GM12878 (cell line): ENCODE data around the gene NDRG2. TPM values are rescaled to one million over a fixed set of nuclear protein-coding genes. Genes with fewer than 3 reads are reported as not detected.

ENCODE experiments used
- ATAC-seq: fragments of 200-7000 bp; cut with Tn5 transposase; 3 replicates; pipeline ENCODE4 v1.9.1; 2020; ENCODE audit warnings: mild to moderate bottlenecking, moderate library complexity
- BruUV-seq: library from RNA; stranded (reverse); fragments of 400-500 nt; replicated peaks from 2 replicates; lab custom pipeline; 2021; lab: Mats Ljungman, UMichigan
- CTCF ChIA-PET: fragments of 300-600 bp; sonication (Branson Sonifier 250); formaldehyde crosslinking; extraction: SDS; loops from one replicate; lab custom pipeline; 2021; ENCODE audit warnings: inconsistent platforms; lab: Yijun Ruan, JAX
- POLR2A ChIA-PET: fragments of 350-600 bp; formaldehyde crosslinking; extraction: SDS; loops from one replicate; lab custom pipeline; 2021; ENCODE audit warnings: inconsistent platforms; lab: Charles Lee
- RAD21 ChIA-PET: fragments of 300-600 bp; sonication (Branson Sonifier 250); formaldehyde crosslinking; loops from one replicate; lab custom pipeline; 2023; ENCODE audit warnings: antibody characterized with exemption; ENCODE audit not compliant: unreplicated experiment; lab: Charles Lee
- SMC1A ChIA-PET: fragments of 300-600 bp; sonication (Branson Sonifier 250); formaldehyde crosslinking; loops from one replicate; lab custom pipeline; 2023; ENCODE audit not compliant: unreplicated experiment, uncharacterized antibody; lab: Charles Lee
- DNase-seq: peaks from one replicate; pipeline ENCODE4 v3.0.0-alpha.2; 2011; ENCODE audit warnings: low read depth, low spot score
- FAIRE-seq: peaks from 3 replicates; lab custom pipeline; 2011; peaks lifted over from hg19 to GRCh38; lab: Jason Lieb, UNC
- H2AFZ ChIP-seq: 2 replicates; pipeline ENCODE4 v1.6.0; 2011; ENCODE audit warnings: low read depth, low read length, control low read depth; ENCODE audit not compliant: control insufficient read depth
- H3K27ac ChIP-seq: 2 replicates; pipeline ENCODE4 v1.5.1; 2011; ENCODE audit warnings: control low read depth; ENCODE audit not compliant: control insufficient read depth, insufficient read depth
- H3K27me3 ChIP-seq, 2 experiments: replicated peaks in 1 of 2; 2 replicates each; pipeline versions ENCODE4 v1.6.0 to v1.6.1; 2011; ENCODE audit warnings: low read length in 1 of 2; ENCODE audit not compliant: control insufficient read depth in 2 of 2, insufficient read depth in 2 of 2
- H3K36me3 ChIP-seq, 2 experiments: 2 replicates each; pipeline ENCODE4 v1.5.1; 2011; ENCODE audit warnings: low read length in 1 of 2; ENCODE audit not compliant: control insufficient read depth in 2 of 2, insufficient read depth in 2 of 2
- H3K4me1 ChIP-seq: 2 replicates; pipeline ENCODE4 v1.6.1; 2011; ENCODE audit warnings: mild to moderate bottlenecking, low read length, moderate library complexity, mixed read lengths; ENCODE audit not compliant: control insufficient read depth, insufficient read depth
- H3K4me2 ChIP-seq: 2 replicates; pipeline ENCODE4 v1.6.0; 2011; ENCODE audit warnings: control low read depth; ENCODE audit not compliant: control insufficient read depth, insufficient read depth
- H3K4me3 ChIP-seq: fragments of 200-600 bp; sonication (generic); 2 replicates; pipeline ENCODE4 v1.5.1; 2016
- H3K79me2 ChIP-seq: 2 replicates; pipeline ENCODE4 v1.6.0; 2011; ENCODE audit warnings: low read length; ENCODE audit not compliant: control insufficient read depth, insufficient read depth
- H3K9ac ChIP-seq: 2 replicates; pipeline ENCODE4 v1.8.0; 2011; ENCODE audit warnings: low read length, control low read depth, mixed read lengths; ENCODE audit not compliant: control insufficient read depth, insufficient read depth
- H3K9me3 ChIP-seq: replicated peaks from 3 replicates; pipeline ENCODE4 v1.5.1; 2011; ENCODE audit warnings: mild to moderate bottlenecking, low read length; ENCODE audit not compliant: control insufficient read depth, insufficient read depth
- H4K20me1 ChIP-seq: 2 replicates; pipeline ENCODE4 v1.6.0; 2011; ENCODE audit not compliant: control insufficient read depth, insufficient read depth
- CHD4 ChIP-seq: fragments of 200-600 bp; sonication (generic); IDR thresholded peaks from 2 replicates; pipeline ENCODE4 v1.6.1; 2016; ENCODE audit warnings: mild to moderate bottlenecking
- IRF4 ChIP-seq: IDR thresholded peaks from 2 replicates; pipeline ENCODE4 v1.6.1; 2011; ENCODE audit warnings: low read depth, low read length
- JUND ChIP-seq: IDR thresholded peaks from 2 replicates; pipeline ENCODE4 v1.6.1; 2012; ENCODE audit warnings: low read depth, mild to moderate bottlenecking, low read length, improper control_type of control experiment, moderate library complexity
- MYC ChIP-seq: IDR thresholded peaks from 2 replicates; pipeline ENCODE4 v1.6.1; 2011; ENCODE audit warnings: mild to moderate bottlenecking, low read length, moderate library complexity, inconsistent platforms; ENCODE audit not compliant: insufficient read depth, insufficient replicate concordance, insufficient read length, severe bottlenecking
- NFXL1 ChIP-seq: fragments of 450-650 bp; IDR thresholded peaks from 2 replicates; pipeline ENCODE4 v1.6.1; 2017; ENCODE audit warnings: antibody characterized with exemption, mild to moderate bottlenecking, borderline replicate concordance
- NR2F1 ChIP-seq: fragments of 450-650 bp; conservative IDR thresholded peaks from 2 replicates; pipeline ENCODE4 v1.6.1; 2017; ENCODE audit warnings: mild to moderate bottlenecking
- RBBP5 ChIP-seq: fragments of 200-600 bp; sonication (generic); conservative IDR thresholded peaks from 2 replicates; pipeline ENCODE4 v1.6.1; 2016
- TARDBP ChIP-seq: IDR thresholded peaks from 2 replicates; pipeline ENCODE4 v1.6.1; 2016; ENCODE audit warnings: borderline replicate concordance
- WRNIP1 ChIP-seq: IDR thresholded peaks from 2 replicates; pipeline ENCODE4 v1.6.1; 2011; ENCODE audit warnings: low read depth, low read length, improper control_type of control experiment, borderline replicate concordance
- WGBS: methylation state at CpG from one replicate; pipeline ENCODE4 v1.1.6; 2016; ENCODE audit warnings: low lambda C conversion rate; ENCODE audit not compliant: insufficient replicate concordance, insufficient coverage; ENCODE audit errors: missing lambda C conversion rate; 5-methylcytosine and 5-hydroxymethylcytosine counted together
- in situ Hi-C: fragments of 300-500 bp; cut with MboI; formaldehyde crosslinking; loops from 9 replicates; pipeline ENCODE4 v1.14.3; 2018; ENCODE audit warnings: mixed read lengths
- intact Hi-C: fragments of 100-400 bp; cut with micrococcal nuclease; formaldehyde crosslinking; loops from one replicate; pipeline ENCODE4 v1.14.2; 2022; ENCODE audit not compliant: unreplicated experiment
- polyA plus RNA-seq, 11 experiments: library from polyadenylated mRNA; depleted of rRNA in 4 of 11; unstranded in 6 of 11; stranded (reverse) in 5 of 11; fragments of >200 nt; fragmentation: Nextera tagmentation in 4 of 11; fragmentation: Illumina TruSeq in 1 of 11; extraction: Ambion mirVana in 4 of 11; extraction: Trizol in 1 of 11; gene quantifications; 1 replicate in 1 of 11; 2 replicates in 10 of 11; pipeline versions ENCODE4 v1.2.1 to v1.2.3, GENCODE V29; 2011 to 2016; ENCODE audit warnings: inconsistent platforms in 2 of 11, missing spikeins in 2 of 11, low read depth in 1 of 11
- total RNA-seq, 4 experiments: library from RNA; depleted of rRNA in 3 of 4; stranded (reverse); fragments of >200 nt in 3 of 4; fragmentation: Illumina TruSeq in 1 of 4; extraction: Trizol in 1 of 4; gene quantifications; 2 replicates each; pipeline versions ENCODE4 v1.2.1 to v1.2.3, GENCODE V29; 2013 to 2021
- TF ChIP-seq, protein P1 (sequence below): IDR thresholded peaks from 2 replicates; pipeline ENCODE4 v1.6.1; 2012; ENCODE audit warnings: low read length, inconsistent platforms
- TF ChIP-seq, protein P2 (sequence below): IDR thresholded peaks from 2 replicates; pipeline ENCODE4 v1.6.1; 2012; ENCODE audit warnings: low read depth, low read length, improper control_type of control experiment

NDRG2 gene
- total and polyA plus RNA-seq, 10 of the 15 experiments (the other 5 are each of a cell fraction or from before 2014, with no cell fraction given): 0.15 to 0.49 TPM; not detected in 8

DNA sequence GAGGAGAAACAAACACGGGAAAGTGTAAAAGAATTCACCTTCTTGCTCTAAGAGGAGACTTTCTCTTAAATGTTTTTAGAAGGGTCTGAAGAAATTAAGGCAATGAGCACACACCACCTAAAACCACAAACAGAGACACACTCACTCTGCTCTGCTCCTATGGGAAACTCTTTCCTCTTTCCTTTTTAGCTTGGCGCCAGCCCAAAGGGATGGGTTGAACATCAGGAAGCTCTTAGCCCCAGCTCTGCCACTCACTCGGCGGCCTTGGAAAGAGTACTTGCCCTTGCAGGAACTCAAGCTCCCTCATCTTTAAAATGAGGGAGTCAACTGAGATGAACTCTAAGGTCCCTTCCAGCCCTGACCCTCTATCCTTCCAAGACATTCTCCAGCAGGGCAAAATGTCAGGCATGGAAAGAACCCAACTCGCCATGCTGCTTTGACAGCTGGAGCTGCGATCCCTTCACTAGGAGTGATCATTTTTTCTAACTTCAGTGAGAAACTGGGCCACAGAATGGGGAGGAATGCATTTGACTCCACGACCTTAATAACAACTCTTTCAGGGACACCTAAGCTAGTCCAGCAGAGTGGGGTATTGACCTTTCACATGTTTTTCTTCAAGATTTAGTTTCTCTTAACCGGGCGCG, 31.8 kb upstream of the NDRG2 start:
- no peak overlapping the region for H2AFZ ChIP-seq
- no peaks in the 10 kb centered on the region for H3K36me3 ChIP-seq
- 43% methylated on average over 10 of the region's 10 CpGs for WGBS
- peaks cover 0 to 1% of the 10 kb centered on the region in 2 experiments; a peak in 1 of 4 replicates for H3K27me3 ChIP-seq
- TF ChIP-seq WRNIP1: no peak
- TF ChIP-seq, protein P1, sequence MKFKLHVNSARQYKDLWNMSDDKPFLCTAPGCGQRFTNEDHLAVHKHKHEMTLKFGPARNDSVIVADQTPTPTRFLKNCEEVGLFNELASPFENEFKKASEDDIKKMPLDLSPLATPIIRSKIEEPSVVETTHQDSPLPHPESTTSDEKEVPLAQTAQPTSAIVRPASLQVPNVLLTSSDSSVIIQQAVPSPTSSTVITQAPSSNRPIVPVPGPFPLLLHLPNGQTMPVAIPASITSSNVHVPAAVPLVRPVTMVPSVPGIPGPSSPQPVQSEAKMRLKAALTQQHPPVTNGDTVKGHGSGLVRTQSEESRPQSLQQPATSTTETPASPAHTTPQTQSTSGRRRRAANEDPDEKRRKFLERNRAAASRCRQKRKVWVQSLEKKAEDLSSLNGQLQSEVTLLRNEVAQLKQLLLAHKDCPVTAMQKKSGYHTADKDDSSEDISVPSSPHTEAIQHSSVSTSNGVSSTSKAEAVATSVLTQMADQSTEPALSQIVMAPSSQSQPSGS: no peak
- TF ChIP-seq, protein P2, sequence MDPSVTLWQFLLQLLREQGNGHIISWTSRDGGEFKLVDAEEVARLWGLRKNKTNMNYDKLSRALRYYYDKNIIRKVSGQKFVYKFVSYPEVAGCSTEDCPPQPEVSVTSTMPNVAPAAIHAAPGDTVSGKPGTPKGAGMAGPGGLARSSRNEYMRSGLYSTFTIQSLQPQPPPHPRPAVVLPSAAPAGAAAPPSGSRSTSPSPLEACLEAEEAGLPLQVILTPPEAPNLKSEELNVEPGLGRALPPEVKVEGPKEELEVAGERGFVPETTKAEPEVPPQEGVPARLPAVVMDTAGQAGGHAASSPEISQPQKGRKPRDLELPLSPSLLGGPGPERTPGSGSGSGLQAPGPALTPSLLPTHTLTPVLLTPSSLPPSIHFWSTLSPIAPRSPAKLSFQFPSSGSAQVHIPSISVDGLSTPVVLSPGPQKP: no peak
- TF ChIP-seq MYC: no peak
- no peak for TF ChIP-seq NFXL1
- TF ChIP-seq IRF4: no peak
- no peak for TF ChIP-seq TARDBP
- TF ChIP-seq RBBP5: no peak
- no peak for TF ChIP-seq NR2F1
- no peak for TF ChIP-seq CHD4
- no peak for TF ChIP-seq JUND
- H3K9ac ChIP-seq: no peak overlapping the region
- H3K27ac ChIP-seq: no peak overlapping the region
- DNase-seq: no peak
- ATAC-seq: no peak
- no peak overlapping the region for H3K4me2 ChIP-seq
- CTCF ChIA-PET: interaction anchor here (1.0 kb wide), 1 partner anchor 12 kb away, joined by 3 read pairs; no protein-coding TSS in a partner anchor
- RAD21 ChIA-PET: no interaction called here
- in situ Hi-C loops (no loop called here), intact Hi-C loops (no loop called here)
- no peaks in the 10 kb centered on the region for H3K4me1 ChIP-seq
- H3K79me2 ChIP-seq: no peaks in the 10 kb centered on the region
- POLR2A ChIA-PET: no interaction called here
- H3K9me3 ChIP-seq: no peaks in the 10 kb centered on the region
- H3K4me3 ChIP-seq: no peak overlapping the region
- no peak for FAIRE-seq
- SMC1A ChIA-PET: interaction anchor here (1.1 kb wide), 1 partner anchor 11 kb away, joined by 4 read pairs; no protein-coding TSS in a partner anchor
- BruUV-seq: no TSS peak
- H4K20me1 ChIP-seq: no peaks in the 10 kb centered on the region
